ENCODE data around the gene THAP8.

- TF ChIP-seq EZH2 (IDR thresholded peaks at IDR 0.05; ENCODE audit: borderline replicate concordance, control insufficient read depth, low read depth, low read length) (no peak), E4F1 (IDR thresholded peaks at IDR 0.05; ENCODE audit: borderline replicate concordance, partially characterized antibody) (no peak)
Observed at GRCh38 chr19:36067681-36068080, 13.6 kb upstream of the THAP8 start.
